GM19397 (cell line): ENCODE data around the gene ADH1A.
"Not testable (repeated sequence)": the region's sequence is repeated elsewhere in the genome, so short reads cannot be mapped to it uniquely, and the experiment has no call there.

Experiments
- ATAC-seq: cut with Tn5 transposase; IDR thresholded peaks from one replicate; pipeline ENCODE4 v1.9.1; 2021; ENCODE audit warnings: mild to moderate bottlenecking, moderate library complexity; ENCODE audit not compliant: unreplicated experiment

Gene ADH1A

GRCh38 chr4:99290848-99291786, at the start of gene ADH1A:
TSS of gene ADH1A (minus strand) at chr4:99290985. CDS start at chr4:99290914, 71 bp downstream.
- no peak for ATAC-seq

- no peak for ATAC-seq
Measured at GRCh38 chr4:99339172-99339571, 48.4 kb upstream of the ADH1A start.

- no peak for ATAC-seq
Measured at GRCh38 chr4:99336553-99336952, 45.8 kb upstream of the ADH1A start.

GRCh38 chr4:99334880-99335279, 44.1 kb upstream of the ADH1A start:
- no peak for ATAC-seq

- no peak for ATAC-seq
Measured at GRCh38 chr4:99330648-99331047, 39.9 kb upstream of the ADH1A start.

- ATAC-seq: no peak
Measured at GRCh38 chr4:99329876-99330275, 39.1 kb upstream of the ADH1A start.

GRCh38 chr4:99324979-99325378, 34.2 kb upstream of the ADH1A start:
- ATAC-seq: no peak

GRCh38 chr4:99324361-99324760, 33.6 kb upstream of the ADH1A start:
- ATAC-seq: no peak

- no peak for ATAC-seq
Measured at GRCh38 chr4:99323756-99324155, 33.0 kb upstream of the ADH1A start.

- ATAC-seq: no peak
Measured at GRCh38 chr4:99321241-99322191, 30.7 kb upstream of the ADH1A start, which contains the start of gene ADH1B. TSS of gene ADH1B (minus strand) at chr4:99321401. CDS start at chr4:99321331, 70 bp downstream.

GRCh38 chr4:99317811-99318210, 27.0 kb upstream of the ADH1A start:
- not testable (repeated sequence) for ATAC-seq

- ATAC-seq: no peak
Measured at GRCh38 chr4:99317354-99317753, 26.6 kb upstream of the ADH1A start.

GRCh38 chr4:99315839-99316238, 25.1 kb upstream of the ADH1A start:
- no peak for ATAC-seq

GRCh38 chr4:99314211-99314610, 23.4 kb upstream of the ADH1A start:
- no peak for ATAC-seq

- no peak for ATAC-seq
Measured at GRCh38 chr4:99310389-99310788, 19.6 kb upstream of the ADH1A start.

GRCh38 chr4:99305638-99306400, 15.0 kb upstream of the ADH1A start:
- ATAC-seq: no peak

GRCh38 chr4:99301376-99302164, 10.8 kb upstream of the ADH1A start:
- no peak for ATAC-seq

- ATAC-seq: no peak
Measured at GRCh38 chr4:99300934-99301333, 10.1 kb upstream of the ADH1A start.

- ATAC-seq: no peak
Measured at GRCh38 chr4:99293357-99293756, 2.6 kb upstream of the ADH1A start.

- ATAC-seq: no peak
Measured at GRCh38 chr4:99285387-99285786, 5.4 kb downstream of the ADH1A start.
